PFSK-1 (cell line): ENCODE data around the gene TCOF1.

Source experiments
- REST ChIP-seq, 2 experiments: IDR thresholded peaks; 2 replicates each; pipeline versions ENCODE4 v1.6.1 to v1.8.0; 2011 to 2012; ENCODE audit warnings: low read depth in 2 of 2, low read length in 2 of 2, control low read depth in 1 of 2, inconsistent platforms in 1 of 2, mild to moderate bottlenecking in 1 of 2, moderate library complexity in 1 of 2; ENCODE audit not compliant: insufficient read depth in 1 of 2
- SIN3A ChIP-seq: IDR thresholded peaks from 2 replicates; pipeline ENCODE4 v1.6.1; 2012; ENCODE audit warnings: mild to moderate bottlenecking, low read length, moderate library complexity, borderline replicate concordance; ENCODE audit not compliant: insufficient read depth
- TAF1 ChIP-seq: IDR thresholded peaks from 2 replicates; pipeline ENCODE4 v1.6.1; 2012; ENCODE audit warnings: low read length, control low read depth, borderline replicate concordance; ENCODE audit not compliant: insufficient read depth

GRCh38 chr5:150377964-150378694 is 20.6 kb downstream of the TCOF1 start:
- TF ChIP-seq SIN3A (no peak), REST (IDR thresholded peaks at IDR 0.05; ENCODE audit: insufficient read depth in 1 of 2, low read depth in 2 of 2, low read length in 2 of 2) (no peak), TAF1 (no peak)
